HG02571 (cell line): Measurements from ENCODE around the gene DYNC1I1.

Experiments used
- ATAC-seq: cut with Tn5 transposase; IDR thresholded peaks from one replicate; pipeline ENCODE4 v1.9.1; 2021; ENCODE audit warnings: mild to moderate bottlenecking, moderate library complexity; ENCODE audit not compliant: unreplicated experiment

DYNC1I1 gene

DNA sequence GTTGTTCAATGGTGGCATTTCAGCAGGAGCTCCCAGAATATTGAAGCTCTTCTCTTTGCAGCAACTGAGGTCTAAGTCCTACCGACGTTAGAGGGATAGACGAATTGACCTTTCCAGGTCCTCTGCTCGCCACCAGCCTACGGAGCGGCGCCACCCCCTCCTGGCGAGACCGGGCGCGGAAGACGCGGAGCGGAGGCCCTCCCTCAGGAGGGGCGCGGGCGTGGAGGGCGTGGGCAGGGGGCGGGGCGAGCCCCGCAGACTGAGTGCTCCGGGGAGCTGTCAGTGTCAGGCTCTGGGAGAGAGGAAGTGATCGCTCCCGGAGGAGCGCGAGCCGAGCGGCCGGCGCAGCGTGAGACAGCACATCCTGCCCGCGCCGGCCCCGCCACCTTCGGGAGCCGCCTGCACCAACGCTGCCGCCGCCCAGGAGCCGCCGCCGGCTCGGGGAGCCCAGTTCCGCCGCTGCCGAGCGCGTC, at the start of gene DYNC1I1:
DYNC1I1 (plus strand) TSS at position 257 of the 473 bp plus-strand sequence. CDS start 32,176 bp downstream, outside the sequence.
- peak; percentile 89 for ATAC-seq

DNA sequence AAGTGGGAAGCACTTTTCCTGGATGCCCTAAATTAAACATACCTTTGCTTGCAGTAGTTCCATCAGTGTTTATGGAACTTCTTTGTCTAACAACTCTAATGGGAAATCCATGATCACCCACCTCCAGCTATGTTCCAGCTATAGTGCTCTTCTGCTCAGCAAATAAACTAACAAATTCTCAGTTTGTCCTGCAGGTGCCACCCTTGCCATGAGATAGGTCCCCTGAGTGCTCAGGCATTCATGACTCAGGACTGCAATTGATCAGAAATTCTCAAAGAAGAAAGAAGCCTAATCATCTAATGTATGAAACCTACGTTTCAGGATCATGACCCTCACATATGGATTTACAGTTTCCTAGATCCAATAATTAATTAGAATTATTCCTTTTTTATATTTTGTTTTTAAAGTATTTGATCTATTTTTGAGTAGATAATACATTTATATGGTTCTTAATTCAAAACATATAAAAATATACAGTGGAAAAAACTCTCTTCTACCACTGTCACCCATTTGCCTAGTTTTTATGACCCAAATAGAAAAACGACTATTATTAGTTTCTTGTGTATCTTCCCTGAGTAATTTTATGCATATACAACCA, 48.7 kb upstream of the DYNC1I1 start:
- ATAC-seq: no peak

DNA sequence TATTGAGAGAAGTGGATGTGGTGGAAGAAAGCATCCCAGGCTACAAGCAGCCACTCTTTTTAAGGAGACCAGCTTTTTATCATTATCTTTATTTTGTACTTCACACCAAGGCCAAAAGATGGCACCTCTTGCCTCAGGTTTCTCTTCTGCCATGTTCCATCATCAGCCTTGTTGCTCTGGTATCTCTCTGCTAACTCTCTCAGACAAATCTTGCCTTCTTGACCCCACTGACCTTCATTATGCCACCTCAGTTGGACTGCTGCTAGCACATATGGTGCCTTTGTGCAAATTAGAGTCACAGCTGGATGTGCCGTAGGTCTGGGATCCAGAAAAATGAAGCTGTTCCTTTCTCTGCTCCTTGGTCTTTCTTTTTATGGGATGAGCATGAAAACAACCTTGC, 47.1 kb upstream of the DYNC1I1 start:
- ATAC-seq: no peak

DNA sequence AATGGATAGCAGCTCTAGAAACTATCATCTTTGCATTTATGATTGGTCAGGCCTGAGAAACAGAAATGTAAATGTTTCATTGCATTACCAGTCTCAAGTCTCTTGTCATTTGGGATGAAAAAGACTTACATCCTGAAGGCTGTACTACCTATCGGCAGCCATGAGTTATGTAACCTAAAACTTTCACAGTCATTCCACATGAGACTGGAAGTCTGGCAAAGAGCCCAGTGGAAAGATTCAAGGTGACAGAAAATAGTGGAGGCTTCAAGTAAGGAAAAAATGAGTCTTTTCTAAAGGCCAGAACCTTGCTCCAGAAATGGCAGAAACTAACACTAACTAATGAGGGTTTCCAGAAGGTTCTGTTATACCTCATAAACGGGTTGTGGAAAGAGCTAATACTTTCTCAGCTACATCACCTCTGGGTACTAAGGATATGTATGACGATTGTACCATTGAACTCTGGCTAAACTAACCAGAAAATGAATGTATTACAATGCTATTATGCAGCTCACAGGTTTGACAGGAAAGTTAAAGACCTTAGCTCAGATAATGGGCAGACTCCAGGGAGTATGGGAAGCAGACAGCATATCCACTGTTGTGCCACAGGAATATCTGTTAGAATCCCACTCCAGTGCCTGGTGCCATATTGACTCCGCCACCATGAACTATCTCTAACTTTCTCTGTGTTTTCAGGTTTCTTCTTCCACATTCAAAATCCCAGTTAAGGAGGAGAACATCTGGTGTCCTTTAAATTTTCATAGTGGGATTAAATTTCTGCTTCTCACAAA, 41.7 kb upstream of the DYNC1I1 start:
- ATAC-seq: no peak

DNA sequence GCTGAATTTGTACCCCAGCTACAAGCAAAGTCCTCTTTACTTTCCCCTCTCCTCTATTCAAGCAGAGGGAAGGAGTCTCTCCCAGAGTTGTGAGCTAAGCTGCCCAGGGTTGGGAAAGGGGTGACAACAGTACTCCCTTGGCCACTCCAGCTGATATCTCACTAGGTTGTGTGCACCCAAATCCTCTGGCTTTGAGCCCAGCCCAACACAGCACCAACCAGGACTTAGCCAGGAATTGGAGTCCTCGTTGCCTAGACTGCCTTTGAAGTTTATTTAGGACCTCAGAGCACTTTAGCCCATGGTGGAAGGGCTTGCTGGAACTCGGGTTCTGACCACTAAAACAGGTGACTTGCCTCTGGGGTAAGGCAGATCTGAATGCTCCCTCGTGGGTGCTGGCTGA, 35.7 kb upstream of the DYNC1I1 start:
- no peak for ATAC-seq

DNA sequence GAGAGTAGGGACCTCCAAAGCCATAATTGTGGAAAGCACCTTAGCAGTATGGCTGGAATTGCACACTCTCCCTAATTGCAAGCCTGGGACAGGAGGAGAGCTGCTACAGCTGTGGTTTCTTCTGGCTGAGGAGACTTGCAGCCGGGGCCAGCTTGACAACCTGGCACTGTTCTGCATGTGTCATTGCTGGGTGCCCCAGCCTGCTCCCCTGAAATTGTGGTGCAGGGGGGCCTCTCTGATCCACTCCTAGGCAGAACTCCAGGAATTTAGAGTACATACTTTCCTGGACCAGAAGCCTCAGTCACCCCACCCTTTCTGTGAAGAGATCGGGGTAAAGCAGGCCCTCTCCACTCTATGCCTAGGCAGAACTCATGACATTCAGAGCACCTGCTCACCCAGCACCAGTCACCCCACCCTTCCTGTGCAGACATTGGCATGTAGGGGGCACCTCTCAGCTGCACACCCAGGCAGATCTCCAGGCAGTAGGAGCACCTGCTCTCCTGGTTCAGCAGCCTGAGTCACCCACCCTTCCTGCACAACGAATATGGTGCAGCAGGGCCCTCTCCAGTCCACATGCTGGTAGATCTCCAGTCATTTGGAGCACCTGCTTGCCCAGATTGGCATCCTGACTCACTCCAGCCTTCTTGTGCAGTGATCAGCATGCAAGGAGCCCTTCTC, 34.4 kb upstream of the DYNC1I1 start:
- ATAC-seq: no peak

DNA sequence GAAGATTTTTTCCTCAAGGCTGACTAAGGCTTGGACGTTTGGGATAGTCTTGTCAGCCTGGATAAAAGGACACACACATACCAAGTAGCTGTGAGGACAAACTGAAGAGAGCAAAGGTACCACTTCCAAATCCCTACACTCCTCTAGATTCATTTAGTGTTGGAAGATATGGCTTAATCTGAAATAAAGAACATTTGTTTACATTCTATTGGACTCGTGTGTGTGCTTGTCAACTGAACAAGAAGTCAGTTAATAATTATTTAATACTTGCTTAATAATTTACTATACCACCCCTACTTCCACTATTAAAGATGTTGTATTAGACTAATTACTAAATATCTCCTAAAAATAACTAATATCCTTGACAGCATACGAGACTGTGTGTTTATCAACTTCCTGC, 23.3 kb upstream of the DYNC1I1 start:
- no peak for ATAC-seq

DNA sequence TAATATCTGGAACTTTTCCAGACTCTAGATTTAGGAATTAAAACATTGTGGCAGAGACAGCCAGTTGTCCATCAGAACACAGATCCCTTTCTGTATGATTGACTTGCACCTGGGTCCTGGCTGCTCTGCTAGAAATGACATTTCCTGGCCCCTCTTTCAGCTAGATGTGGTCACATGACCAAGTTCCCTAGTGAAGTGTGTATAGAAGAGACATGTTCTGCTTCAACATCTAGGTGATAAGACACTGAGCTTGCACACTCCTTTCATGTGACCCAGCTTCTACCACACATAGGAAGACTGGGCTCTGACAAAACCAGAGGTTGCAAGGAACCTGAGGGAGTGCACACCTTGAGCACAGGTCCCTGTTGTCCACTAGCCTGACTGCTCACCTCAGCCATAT, 22.8 kb upstream of the DYNC1I1 start:
- no peak for ATAC-seq

DNA sequence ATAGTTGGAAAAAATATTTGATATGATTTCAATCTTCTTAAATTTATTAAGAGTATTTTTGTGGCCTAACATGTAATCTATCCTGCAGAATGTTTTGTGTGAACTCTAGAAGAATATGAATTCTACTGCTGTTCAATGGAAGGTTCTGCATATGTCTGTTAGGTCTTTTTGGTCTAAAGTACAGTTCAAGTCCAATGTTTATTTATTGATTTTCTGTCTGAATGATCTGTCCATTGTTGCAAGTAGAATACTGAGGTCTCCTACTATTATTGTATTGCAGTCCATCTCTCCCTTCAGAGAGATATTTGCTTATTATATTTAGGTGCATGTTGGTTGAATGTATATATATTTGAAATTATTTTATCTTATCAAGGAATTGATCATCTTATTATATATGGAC, 18.9 kb upstream of the DYNC1I1 start:
- no peak for ATAC-seq

DNA sequence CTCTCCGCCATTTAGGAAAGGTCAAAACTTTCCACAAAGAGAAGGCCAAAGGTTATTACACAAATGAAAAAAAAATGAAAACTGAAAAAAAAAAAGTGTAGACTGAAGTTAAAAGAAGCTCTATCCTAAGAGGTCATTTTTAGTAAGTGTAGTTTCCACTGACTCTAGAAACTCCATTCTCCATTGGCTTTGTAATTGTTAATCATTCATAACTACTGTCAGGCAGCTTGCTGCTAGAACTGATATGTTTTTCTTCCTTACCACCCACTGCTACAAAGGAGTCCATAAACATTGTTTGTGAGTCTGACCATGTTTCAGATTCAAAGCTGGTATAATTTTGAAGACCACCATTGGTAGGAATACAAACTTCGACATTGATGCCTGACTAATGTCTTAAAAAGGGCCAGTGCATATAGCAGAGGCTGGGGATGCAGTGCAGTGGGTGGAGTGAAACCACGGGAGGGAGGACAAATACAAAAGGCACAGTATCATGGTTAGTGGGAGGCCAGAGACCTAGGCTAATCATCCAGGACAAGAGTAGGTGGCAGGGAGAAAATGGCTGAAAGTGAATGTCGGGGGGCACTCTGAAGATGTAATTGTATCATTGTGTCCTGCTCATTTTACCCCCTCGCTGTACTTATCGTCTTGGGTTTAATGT, 16.9 kb upstream of the DYNC1I1 start:
- no peak for ATAC-seq

DNA sequence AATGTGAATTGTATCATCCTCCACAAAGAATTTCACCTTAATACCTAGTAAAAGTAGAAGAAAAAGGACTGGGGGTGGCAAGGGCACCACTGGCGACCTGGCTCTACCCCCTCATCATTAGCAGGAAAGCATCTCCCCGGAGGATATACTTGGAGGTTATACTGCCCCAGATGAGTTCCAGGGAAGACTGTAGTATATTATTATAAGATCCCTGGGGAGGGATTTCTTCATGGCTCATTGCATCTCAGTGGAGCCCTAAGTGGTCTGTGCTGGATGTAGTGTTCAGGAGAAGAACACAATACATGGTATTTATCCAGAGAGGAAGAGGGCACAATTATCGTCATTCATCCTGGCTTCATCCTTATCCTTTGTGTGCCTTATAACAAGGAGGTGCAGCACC, 14.2 kb upstream of the DYNC1I1 start:
- no peak for ATAC-seq

DNA sequence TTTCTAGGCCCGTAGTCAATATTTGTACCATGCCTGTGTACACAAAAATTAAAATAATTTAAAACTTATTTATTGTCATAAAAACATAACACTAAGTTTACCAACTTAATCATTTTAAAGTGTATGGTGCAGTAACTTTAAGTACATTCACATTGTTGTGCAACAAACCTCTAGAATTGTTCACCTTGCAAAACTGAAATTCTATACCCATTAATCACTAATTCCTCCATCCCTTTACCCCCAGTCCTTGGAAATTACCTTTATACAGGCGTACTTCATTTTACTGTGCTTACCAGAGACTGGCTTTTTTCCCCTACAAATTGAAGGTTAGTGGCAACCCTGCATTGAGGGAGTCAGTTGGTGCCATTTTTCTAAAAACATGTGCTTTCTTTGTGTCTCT, 6.3 kb upstream of the DYNC1I1 start:
- ATAC-seq: no peak

DNA sequence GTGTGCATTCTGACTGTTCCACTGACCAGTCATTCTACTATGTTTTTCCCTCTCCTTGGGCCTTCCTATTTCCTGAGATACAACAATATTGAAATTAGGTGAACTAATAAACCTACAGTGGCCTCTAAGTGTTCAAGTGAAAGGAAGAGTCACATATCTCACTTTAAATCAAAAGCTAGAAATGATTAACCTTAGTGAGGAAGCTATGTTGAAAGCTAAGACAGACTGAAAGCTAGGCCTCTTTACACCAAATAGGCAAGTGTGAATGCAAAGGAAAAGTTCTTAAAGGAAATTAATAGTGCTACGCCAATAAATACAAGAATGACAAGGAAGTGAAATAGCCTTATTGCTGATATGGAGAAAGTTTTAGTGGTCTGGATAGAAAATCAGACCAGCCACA, 5.7 kb upstream of the DYNC1I1 start:
- ATAC-seq: no peak

DNA sequence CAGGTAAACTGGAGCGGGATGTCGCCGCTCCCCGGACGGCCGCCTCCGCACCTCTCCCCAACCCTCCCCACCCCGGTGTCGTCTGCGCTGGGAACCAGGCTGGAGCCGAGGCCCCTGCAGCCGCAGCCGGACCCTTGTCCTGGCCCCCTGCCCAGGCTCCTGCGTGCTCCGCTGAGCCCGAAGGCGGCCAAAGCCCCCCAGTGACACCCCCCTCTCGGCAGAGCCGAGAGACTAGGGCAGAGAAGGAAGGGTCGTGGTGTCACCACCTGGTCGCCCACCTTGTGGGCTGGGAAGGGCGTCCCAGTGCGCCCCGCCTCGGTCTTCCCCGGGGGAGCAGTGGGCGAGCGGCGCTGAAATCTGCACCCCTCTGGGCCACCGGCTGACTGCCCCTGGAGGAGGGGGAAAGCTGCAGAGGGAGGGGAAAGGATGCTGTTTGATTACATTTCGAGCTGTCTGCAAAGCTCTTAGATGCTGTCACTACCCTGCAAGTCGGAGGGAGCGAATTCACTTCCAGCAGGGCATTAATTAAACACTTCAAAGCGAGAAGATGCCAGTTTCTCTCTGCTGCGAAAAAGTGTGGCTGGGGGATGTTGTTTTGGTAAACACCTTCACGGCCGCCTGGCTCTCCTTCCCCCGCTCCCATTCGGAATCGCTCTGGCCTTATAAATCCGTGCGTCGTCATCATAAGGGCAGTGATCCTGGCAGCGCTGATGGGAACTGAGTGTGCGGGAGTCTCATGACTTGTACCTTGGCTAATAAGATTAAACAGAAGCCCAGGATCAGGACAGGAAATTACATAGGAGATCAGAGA, 622 bp downstream of the DYNC1I1 start:
- ATAC-seq: no peak

DNA sequence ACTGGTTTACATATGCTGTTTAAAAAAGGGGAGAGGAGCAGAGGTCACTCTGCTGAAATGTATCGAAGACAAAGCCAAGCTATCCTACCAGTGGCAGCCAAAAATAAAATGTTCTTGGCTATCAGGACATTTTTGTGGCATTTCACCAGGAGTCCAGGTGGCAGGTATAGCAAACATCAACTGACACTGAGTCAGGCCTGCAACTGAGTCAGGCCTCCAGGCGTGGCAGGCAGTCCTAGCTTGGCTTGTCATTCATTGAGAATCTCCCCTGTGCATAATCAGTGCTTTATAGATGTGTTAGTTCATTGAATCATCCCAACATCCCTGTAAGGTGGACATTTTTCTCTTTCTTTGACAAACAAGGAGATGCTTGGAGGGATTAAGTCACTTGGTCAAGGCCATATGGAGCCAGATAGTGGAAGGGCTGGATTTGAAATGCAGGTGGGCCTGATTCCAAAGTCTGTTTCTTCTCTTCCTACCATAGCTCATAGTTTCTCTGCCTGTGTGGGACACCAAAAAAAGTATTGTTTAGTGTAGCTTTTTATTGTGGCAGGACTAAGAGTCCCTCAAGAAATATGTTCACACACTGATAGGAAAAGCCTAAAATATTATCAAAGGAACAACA, 4.3 kb downstream of the DYNC1I1 start:
- no peak for ATAC-seq

DNA sequence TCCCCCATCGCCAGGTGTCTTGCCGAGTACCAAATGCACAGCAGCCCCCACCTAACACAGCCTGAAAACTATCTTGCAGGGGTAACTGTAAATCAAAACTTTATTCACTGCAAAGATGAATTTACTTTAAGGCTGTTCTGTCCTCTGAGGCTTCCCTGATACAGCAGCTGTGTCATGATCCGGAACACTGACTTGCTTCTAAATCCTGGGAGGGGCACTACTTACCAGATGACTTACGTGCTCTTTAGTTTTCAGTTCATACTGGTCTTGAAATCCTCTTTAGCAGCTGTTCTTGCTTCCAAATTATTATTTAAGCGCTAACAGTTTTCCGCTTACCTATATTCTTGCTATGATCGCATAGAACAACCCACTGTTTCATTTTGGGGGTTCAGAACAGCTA, 4.9 kb downstream of the DYNC1I1 start:
- no peak for ATAC-seq

DNA sequence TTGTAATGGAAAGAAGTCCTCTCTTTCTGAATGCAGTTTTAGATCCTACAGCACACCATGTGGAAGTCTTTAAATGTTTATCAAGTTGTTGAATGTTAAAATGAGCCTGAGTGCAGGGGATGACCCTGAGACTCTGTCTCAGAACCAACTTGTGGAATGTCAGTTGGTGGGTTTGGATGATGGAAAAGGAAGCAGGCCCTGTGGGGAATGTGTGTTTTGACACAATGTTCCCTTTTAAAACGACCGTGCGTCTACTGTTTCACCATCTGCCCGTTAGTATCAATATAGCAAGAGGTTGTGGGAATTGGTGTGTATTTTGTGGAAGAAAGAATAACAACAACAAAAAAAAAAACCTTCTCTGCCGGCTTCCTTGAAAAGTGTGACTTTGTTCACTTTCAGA, 8.3 kb downstream of the DYNC1I1 start:
- ATAC-seq: no peak

DNA sequence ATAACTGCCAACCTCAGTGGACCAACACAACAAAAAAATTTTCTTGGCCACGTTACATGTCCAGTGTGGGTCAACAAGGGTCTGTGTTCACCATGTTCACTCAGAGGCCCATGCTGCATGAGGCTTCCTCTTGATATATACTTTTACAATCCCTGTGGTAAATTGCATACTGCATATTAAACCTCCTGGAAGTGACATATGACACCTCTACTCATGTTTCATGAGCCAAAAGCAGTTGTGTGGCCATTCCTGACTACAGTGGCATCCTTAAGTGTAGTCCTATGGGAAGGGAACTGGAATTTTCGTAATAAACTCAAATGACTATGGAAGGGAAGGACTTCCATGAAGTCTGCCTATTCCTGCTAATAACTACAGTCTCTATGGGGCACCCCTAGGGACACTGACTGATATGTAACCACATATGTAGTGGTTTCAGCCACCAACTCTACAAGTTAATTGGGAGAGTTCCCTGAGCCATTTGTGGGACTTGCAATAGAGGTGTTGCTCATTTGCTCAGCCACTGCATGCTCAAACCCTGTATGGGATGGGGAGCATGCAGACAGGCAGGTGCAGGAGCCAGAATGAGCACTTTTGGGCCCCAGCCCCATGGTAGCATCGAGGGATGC, 9.7 kb downstream of the DYNC1I1 start:
- ATAC-seq: no peak

DNA sequence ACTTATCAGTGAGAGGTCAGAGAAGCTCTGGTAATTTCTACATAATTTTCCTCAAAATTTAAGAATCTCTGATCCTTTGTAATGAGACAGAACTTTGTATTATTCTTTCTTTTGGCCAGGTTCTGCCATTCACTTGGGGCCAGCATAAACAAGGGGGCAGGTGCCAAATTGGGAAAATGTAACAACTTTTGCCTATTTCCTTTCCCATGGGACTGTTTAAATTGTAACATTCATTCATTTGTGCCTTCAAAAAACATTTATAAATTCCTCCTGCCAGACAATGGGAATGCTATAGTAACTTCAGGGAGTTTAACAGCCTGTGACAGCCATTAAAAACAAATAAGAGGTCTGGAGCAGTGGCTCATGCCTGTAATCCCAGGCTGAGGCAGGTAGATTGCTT, 12.4 kb downstream of the DYNC1I1 start:
- ATAC-seq: no peak

DNA sequence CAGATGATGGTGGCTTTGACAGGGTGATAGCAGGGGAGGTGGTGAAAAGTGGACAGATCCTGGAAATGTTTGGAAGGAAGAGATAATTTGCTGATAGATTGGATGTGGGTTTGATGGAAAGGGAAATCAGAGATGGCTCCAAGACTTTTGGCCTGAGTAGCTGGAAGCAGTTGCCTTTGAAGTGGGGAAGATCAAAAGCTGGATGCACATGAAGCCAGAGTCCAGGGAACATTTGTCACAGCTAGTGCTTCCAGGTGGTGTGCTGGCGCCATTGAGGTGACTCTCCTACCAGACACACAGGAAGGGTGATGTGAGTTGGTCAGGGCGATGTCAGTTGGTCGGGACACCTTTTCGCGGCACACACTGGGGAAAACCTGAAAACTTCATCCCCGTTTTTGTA, 15.9 kb downstream of the DYNC1I1 start:
- ATAC-seq: no peak
